MV-4-11 (cell line): ENCODE measurements around the gene CDC6.
A peak's percentile ranks its signal among the peaks of the same experiment; 100 is the strongest.

Experiments used
- DNase-seq: peaks from one replicate; lab custom pipeline; 2025; lab: John Stamatoyannopoulos, UW

Gene CDC6

GRCh38 chr17:40311575-40311974, 23.9 kb downstream of the CDC6 start:
- DNase-seq: peak; percentile 50

DNA sequence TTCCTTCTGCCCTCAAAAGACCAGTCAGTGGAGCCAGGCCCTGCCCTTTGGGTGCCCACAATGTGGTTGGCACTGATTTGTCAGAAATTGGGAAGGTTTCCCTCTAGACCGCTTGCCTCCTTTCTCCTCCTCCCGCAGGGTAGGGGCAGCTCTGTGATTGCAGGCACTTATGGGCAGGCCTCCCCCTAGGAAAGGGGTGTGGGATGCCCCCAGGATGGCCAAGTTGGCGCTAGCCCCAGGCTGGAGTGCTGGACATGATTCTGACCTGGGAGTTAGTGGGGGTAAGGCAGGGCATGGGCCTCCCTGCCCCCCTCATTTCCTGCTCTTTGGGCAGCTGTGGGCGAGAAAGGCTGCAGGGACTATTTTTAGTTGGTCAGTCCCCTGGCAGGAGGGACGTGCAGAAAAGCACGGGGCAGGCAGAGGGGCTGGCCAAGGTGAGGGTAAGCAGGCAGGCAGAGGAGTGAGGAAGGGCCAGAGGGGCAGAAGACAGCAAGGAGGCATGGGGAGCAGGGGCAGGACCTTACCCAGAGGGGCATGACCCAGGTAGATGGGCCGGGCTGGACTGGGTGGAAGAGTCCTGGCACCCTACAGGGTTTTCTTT, 24.6 kb downstream of the CDC6 start:
- DNase-seq: no peak

DNA sequence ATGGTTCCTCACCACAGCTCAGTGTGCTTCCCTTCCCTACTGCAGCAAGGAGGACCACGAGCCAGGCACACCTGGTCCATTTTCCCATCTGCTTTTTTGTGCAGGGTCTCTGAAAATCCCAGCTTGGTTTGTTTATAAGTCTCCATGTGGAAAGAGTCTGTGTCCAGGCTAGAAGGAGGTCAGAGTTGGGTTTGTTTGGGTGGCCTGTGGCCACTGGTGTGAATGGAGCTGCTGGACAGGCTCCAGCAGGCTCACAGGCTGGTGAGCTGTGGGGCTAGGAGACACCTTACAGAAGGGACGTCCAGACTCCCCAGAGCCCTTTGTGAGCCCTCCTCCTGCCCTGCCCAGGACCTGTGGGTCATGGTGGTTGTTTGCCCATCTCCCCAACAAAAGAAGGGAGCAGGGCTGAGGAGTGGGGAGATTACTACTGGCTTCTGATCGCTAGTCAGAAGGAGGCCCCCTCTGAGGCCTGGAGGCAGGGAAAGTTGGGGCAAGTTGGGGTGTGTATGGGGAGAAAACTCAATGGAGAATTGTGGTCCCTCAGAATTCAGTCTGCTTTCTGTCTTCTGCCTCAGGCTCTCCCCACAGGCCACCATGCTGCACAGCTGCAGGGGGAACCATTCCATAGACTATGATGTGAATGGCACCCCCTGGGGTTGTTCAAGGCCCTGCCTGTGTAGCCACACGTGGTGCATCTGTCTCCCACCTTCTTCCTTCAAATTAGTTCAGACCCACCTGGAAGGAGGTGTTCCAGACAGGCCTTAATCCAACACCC, 25.4 kb downstream of the CDC6 start:
- DNase-seq: no peak

- DNase-seq: no peak
Observed at GRCh38 chr17:40313668-40314583, 26.2 kb downstream of the CDC6 start.

- peak; percentile 65 for DNase-seq
Observed at GRCh38 chr17:40314584-40314956, 26.9 kb downstream of the CDC6 start.

DNA sequence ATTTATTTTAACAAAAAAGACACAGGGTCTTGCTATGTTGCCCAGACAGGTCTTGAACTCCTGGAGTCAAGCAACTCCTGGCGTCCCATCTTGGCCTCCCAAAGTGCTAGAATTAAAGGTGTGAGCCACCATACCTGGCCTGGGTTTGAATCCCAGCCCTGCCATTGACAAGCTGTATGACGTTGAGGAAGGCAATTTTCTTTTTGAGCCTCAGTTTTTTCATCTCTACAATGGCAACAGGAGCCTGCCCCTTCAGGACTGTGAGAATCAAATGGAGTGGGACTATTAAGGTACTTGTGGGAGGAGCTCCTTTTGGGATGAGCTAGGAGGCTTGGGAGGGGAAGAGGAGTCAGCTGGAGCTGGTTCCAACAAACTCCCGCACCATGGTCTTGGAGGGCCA, 27.5 kb downstream of the CDC6 start:
- no peak for DNase-seq

- no peak for DNase-seq
Observed at GRCh38 chr17:40315678-40316570, 28.2 kb downstream of the CDC6 start.

GRCh38 chr17:40316571-40317344, 29.1 kb downstream of the CDC6 start:
- DNase-seq: no peak

GRCh38 chr17:40317345-40317873, 29.7 kb downstream of the CDC6 start:
- DNase-seq: peak; percentile 61

GRCh38 chr17:40317880-40318829, 30.5 kb downstream of the CDC6 start:
- DNase-seq: peak; percentile 93

- DNase-seq: no peak
Observed at GRCh38 chr17:40318830-40319391, 31.2 kb downstream of the CDC6 start.

DNA sequence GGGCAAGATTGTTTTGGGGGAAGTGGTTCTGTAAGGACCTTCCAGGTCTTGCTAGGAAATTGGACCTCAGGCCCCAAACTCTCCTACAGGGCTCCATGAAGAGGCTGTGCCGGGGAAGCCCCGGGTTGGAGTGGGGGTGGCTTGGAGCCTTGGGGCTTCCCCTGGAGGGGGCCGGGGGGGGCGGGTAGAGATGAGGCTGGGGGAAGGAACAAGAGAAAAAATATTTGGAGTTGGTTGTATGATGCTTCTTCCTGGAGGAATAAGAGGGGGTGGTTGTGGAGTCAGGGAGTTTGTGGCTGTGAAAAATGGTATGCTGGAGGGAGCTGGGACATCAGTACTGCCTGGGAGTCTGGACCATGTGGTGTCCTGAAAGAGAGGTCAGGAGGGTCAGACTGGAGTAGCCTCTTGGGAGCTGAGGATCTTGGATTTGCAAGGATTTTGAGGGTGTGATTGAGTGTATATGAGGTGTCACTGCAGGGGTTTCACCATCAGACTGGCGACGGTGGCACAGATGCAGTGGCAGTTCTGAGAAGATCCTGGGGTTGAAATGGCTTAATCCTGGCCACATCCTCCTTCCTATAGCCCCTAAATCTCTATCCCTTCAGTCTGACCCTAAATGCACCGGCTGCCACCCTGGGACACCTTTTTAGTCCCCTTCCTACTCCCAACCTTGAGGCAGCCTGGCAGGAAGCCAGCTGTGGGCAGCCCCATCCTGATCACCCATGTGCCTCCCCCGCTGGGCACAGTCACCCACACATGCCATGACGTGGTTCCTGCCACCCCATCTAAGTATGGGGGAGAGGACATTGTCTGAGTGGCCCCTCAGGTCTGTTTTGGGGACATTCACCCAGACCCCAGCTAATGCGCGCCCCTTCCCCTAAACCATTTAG, 32.2 kb downstream of the CDC6 start:
- DNase-seq: peak; percentile 67

DNA sequence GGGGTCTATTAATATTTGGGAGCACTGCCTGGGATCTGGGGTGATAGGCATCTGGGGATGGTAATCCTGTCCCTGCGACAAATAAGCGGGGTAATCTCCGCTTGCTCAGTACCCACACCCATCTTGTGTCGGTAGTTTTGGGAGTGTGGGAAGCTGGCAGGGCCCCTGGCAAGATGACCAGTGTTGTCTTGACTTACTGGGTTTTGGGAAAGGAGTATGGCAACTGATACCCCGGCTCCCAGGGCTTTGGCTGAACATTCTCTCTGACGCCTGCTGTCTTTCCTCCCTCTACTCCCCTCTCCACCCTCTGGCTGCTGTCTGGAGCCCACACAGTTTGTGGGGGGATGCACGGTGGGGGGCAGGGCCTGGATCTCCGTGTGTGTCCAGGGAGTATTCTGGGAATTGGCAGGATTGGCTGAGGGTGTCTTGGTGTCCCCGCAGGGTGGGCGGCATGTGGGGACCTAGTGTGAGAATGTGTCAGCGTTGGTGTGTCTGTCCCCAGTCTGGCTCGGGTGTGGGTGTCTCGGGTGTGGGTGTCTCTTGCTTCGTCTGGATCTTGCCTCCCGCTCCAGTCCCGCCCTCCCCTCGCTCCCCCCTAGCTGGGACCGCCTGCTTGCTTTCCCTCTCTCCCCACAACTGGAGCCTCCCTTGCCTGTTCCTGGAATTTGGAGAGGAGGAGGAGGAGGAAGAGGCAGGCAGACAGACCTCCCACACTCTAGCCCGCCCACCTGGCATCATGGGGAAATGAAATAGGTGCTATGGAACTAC, 33.3 kb downstream of the CDC6 start:
- peak; percentile 54 for DNase-seq

DNA sequence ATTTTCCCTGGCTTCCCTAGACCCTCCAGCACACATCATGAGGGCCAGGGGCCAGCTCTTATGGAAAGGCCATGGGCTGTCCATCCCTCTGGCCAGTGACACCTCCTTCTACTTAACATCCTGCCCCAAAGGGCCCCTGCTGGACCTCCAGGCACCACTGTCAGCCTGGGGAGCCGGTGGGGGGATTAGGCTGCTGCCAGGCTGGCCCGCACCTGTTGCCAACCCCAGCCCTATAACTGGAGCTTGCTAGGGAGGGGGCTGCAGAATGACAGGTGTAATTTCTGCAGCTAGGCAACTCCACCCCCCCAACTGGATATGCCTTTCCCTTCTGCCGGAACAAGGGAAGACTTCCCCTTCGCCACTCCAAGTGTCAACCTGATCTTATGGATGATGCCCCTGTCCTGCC, 33.8 kb downstream of the CDC6 start:
- no peak for DNase-seq

DNA sequence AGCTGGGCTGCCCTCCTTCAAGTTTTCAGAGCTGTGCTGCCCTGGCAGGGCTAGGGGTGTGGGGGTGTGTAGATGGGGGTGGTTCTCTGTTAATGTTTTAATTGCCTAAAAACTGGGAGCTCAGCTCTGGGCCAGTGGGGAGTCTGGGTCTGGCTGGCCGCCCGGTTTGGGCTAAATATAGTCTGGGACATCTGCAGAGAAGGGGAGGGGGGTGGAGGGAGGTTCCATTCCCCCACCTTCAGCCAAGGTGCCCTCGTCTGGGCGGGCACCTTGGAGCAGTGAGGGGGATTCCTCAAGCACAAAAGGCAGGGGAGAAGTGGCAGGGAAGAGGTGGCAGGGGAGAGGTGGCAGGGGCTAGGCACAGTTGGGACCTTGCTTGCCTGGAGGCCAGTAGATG, 34.3 kb downstream of the CDC6 start:
- peak; percentile 53 for DNase-seq

GRCh38 chr17:40322358-40323315, 35.0 kb downstream of the CDC6 start:
- DNase-seq: peak; percentile 99
